GM18511 (cell line): Measurements from ENCODE around the gene SMYD3.
"Not testable (repeated sequence)": the region's sequence is repeated elsewhere in the genome, so short reads cannot be mapped to it uniquely, and the experiment has no call there.

Experiments used
- ATAC-seq: cut with Tn5 transposase; IDR thresholded peaks from one replicate; pipeline ENCODE4 v1.9.1; 2021; ENCODE audit warnings: mild to moderate bottlenecking, moderate library complexity; ENCODE audit not compliant: unreplicated experiment

The SMYD3 gene

DNA sequence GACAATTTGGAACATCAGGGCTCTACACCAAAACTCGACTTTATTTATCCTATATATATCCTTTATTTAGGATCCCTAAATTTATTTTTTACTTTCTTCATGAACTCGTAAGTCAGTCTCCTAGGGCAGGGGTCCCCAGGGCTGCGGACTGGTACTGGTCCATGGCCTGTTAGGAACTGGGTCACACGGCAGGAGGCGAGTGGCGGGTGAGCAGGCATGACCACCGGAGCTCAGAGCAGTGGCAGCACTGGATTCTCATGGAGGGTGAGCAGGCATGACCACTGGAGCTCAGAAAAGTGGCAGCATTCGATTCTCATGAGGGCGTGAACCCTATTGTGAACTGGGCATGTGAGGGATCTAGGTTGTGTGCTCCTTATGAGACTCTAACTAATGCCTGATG is 427.0 kb downstream of the SMYD3 start:
- no peak for ATAC-seq

- ATAC-seq = no peak
Measured at GRCh38 chr1:246078888-246079252, 428.2 kb downstream of the SMYD3 start.

- no peak for ATAC-seq
Measured at GRCh38 chr1:246078126-246078887, 428.8 kb downstream of the SMYD3 start.

GRCh38 chr1:246077476-246077875 is 429.6 kb downstream of the SMYD3 start:
- no peak for ATAC-seq

- ATAC-seq = no peak
Measured at GRCh38 chr1:246074421-246074820, 432.7 kb downstream of the SMYD3 start.

DNA sequence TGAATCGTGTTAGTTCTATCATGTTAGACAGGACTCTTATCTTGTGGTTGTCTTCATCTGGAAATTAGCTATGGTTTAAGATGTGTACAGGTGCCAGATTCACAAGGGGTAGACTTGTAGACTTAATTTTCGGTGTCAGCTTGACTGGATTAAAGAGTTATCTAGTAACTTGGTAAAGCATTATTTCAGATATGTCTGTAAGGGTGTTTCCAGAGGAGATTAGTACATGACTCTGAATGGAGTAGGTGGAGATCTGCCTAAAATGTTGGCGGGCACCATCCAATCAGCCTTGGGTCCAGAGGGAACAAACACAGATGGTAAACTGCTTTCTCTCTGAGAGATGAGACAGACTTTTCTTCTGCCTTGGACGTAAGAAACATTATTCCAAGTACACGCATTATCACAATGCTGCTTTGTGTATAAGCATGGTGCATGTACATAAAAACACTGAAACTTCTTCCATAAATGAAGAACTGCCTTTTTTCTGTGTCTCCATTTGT is 434.6 kb downstream of the SMYD3 start:
- no peak for ATAC-seq

DNA sequence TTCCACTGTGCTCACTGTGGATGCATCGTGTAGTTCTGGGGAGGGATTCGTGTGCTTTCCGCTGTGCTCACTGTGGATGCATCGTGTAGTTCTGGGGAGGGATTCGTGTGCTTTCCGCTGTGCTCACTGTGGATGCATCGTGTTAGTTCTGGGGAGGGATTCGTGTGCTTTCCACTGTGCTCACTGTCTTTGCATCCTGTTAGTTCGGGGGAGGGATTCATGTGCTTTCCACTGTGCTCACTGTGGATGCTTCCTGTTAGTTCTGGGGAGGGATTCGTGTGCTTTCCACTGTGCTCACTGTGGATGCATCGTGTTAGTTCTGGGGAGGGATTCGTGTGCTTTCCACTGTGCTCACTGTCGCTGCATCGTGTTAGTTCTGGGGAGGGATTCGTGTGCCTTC is 435.1 kb downstream of the SMYD3 start:
- not testable (repeated sequence) for ATAC-seq

GRCh38 chr1:246071561-246071960 is 435.5 kb downstream of the SMYD3 start:
- not testable (repeated sequence) for ATAC-seq

GRCh38 chr1:246069581-246069980 is 437.5 kb downstream of the SMYD3 start:
- no peak for ATAC-seq

DNA sequence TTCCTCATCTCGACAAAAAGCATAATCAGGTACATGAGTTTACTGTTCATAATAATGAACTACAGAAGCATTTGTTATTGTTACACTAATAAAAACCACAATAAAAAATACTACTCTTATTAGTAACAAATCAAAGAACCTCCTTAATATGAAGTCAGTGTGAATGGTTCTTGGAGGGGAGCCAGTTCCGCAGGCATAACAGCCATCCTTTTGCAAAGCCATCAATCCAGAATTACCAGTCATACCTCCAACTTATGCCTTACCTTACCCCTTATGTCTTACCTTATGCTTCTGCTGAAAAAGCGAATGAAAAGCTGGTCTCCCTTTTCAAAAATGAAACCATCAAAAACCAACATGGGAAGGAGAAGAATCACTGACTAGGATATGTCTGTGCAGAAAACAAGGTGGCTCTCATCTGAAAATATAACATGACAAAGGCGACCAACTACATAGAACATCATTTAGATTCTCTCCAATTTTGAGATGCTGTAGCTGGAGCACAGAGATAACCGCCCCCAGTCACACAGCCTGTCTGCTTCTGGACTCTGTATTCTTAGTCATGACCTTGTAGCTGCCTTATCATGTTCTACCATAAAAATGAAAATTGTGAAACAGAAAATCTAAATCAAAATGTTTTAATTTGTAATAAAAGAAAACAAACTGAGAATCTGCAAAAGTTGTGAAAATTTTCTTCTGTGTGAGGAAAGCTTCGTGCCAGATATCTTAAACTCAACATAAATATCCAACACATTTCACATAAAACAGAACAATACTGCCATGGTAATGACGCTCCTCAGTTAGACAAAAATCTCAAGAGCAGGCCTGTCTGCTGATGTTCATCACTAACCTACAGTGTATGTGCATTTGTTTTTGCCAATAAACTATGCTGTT is 438.2 kb downstream of the SMYD3 start:
- ATAC-seq = no peak

- ATAC-seq = no peak
Measured at GRCh38 chr1:246068217-246068512, 438.9 kb downstream of the SMYD3 start.

GRCh38 chr1:246067432-246068216 is 439.5 kb downstream of the SMYD3 start:
- ATAC-seq = peak; percentile 52

DNA sequence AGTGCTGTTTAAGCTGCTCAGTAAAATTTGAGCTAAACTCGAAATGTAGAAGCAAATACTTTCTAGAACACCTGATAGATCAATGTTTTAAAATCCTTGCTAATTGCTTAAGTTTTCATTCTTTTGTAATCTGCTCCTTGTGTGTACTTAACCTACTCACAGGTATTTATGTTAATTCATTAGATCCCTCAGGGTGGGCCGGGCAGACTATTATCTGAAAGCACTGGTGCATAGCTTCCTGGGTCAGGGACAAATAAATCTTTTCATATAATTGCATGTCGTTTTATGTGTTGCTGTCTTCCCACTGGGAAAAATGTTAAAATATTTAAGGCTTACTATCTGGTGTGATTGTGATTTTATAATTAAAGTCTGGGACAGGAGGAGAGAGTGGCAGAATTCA is 440.5 kb downstream of the SMYD3 start:
- ATAC-seq = no peak

DNA sequence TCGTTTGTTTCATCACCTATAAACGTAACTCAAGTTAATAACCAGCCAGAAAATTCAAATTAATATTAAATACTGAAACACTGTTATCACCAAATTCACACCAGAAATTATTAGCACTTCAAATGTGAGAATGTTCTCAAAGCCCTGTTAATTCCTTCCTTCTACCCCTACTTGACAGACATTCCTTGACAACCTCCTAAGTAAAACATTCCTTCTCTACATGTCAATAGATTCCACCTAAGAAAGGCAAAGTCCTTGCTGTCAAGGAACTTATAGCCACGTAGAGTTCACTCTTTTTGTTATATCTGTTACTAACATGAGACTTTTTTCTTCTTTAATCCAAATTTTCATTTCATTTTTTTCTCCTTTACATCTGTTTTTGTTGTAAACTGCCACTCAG is 441.5 kb downstream of the SMYD3 start:
- ATAC-seq = no peak

DNA sequence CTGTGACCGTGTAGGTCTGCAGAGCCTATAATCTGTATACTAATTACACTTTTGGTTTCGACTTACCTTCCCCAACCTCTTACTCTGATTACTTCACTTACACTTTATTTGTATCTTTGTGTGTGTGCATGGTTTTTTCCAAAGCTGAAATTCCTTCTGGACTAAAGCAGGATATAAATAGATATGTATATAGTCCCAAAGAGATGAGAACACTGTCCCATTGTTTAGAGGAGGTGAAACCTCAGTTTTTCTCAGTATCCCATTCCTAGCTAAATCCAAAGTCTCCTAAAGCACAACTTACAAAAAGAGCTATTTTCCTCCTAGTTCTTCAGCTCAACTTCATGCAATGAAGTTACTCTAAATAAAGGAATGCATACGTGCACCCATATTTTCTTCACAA is 442.2 kb downstream of the SMYD3 start:
- ATAC-seq = no peak

DNA sequence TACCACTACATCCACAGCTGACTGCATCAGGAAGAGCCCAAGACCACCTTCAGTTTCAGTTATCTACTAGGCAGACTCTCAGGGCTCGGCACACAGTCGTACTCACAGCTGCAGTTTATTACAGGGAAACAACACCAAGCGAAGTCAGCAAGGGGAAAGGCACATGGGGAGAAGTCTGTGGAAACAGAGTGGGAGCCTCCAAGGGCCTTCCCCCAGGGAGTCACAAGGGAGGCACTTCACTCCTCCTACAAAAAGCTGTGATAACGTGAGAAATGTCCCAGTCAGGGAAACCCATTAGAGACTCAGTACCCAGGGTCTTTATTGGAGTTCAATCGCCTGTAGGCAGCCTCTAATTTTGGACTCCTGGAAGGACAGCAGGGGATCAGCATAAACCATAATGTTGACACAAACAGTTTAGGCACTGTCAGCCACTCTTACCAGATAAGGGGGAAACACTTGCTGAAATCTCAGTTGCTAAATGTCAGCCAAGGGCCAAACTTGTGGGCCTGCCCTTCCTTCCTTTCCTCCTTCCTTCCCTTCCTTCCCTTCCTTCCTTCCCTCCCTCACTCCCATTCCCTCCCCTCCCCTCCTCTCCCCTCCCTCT is 444.0 kb downstream of the SMYD3 start:
- no peak for ATAC-seq

GRCh38 chr1:246058466-246058865 is 448.6 kb downstream of the SMYD3 start:
- no peak for ATAC-seq

DNA sequence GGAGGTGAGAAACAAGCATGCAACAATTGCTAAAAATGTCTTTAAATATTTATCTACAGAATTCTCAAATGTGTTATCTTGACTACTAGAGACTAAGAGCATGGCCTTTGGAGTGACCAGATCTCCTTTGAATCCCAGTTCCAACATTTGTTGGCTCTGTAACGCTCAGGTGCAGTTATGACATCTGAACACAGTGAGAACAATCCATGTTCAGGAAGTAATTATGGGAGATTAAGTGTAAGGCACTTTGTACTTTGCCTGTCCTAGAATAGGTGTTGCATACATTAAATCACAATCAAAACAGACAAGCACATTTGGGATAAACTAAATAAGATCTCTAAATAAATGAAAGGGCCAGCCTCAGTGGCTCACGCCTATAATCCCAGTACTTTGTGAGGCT is 454.5 kb downstream of the SMYD3 start:
- no peak for ATAC-seq

GRCh38 chr1:246051909-246052518 is 455.1 kb downstream of the SMYD3 start:
- no peak for ATAC-seq

DNA sequence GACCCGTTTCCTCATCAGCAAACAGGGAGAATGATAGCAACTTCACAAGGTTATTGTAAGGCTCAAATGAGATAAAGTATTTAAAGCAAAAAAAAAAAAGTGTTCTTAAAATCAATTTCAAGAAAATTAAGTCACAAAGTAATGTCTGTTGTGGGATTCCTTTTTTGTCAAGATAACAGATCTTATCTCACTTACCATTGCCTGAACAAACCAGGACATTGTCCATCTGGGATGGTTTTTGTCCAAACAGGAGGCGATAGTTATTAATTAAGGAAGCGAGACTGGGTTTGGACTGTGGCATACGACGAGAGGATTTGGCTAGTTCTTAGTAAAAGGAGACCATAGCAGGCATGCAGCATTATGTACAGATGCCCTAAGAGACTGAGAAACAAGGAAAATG is 458.4 kb downstream of the SMYD3 start:
- ATAC-seq = no peak

DNA sequence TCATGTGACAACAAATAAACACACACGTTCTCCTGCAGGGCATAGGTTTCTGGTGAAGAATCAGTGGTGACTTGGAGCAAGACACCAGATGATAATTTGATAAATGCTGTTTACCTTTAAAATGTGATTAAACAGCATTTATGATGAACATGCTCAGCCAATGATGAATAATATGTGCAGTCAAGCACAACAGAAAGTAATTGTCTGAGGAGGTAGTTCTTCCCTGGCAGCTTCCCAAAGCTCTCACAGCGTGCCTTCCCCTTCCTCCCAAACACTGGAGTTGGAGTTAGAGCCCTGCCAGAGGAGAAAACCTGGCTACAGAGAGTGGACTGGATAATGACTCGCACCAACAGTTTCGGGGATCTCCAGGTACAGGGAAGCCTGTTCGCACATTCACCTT is 463.5 kb downstream of the SMYD3 start:
- no peak for ATAC-seq
